ENCODE data around the gene DHX58. TPM values are rescaled to one million over a fixed set of nuclear protein-coding genes. Genes with fewer than 3 reads are reported as not detected.
A peak's percentile ranks its signal among the peaks of the same experiment; 100 is the strongest.

Gene DHX58
- total RNA-seq, 6 donors from 2014 or later, result 15.8 to 56.6 (median 32.6) TPM

DNA sequence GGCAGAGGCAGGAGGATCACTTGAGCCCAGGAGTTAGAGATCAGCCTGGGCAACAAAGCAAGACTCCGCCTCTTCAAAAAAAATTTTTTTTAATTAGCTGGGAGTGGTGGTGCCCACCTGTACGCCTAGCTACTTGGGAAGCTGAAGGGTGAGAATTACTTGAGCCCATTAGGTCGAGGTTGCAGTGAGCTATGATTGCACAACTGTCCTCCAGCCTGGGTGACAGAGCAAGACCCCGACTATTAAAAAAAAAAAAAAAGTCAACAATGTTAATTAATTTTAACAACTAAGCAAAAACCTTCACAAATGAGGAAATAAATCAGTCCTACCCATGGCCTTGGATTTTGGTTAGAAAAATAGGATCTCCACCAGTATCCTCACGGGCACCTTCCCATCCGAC, 5.4 kb downstream of the DHX58 start:
- Histone ChIP-seq H3K27ac (no peak overlapping the region), H3K4me3 (peak overlapping the region in 2 of 4 donors; percentile 30 to 37), H3K27me3 (no peaks in the 10 kb centered on the region), H3K4me1 (peaks cover 9 to 25% (median 17%) of the 10 kb centered on the region in 4 donors), H3K36me3 (peaks cover 0 to 46% (median 20%) of the 10 kb centered on the region in 4 donors), H3K9me3 (no peaks in the 10 kb centered on the region)
- no peak for ATAC-seq (ENCODE audit: low FRiP score in 2 of 2)
- no peak for DNase-seq
- WGBS, 2 donors, result 75 to 78% methylated on average over 6 of the region's 6 CpGs
- TF ChIP-seq, protein P1, sequence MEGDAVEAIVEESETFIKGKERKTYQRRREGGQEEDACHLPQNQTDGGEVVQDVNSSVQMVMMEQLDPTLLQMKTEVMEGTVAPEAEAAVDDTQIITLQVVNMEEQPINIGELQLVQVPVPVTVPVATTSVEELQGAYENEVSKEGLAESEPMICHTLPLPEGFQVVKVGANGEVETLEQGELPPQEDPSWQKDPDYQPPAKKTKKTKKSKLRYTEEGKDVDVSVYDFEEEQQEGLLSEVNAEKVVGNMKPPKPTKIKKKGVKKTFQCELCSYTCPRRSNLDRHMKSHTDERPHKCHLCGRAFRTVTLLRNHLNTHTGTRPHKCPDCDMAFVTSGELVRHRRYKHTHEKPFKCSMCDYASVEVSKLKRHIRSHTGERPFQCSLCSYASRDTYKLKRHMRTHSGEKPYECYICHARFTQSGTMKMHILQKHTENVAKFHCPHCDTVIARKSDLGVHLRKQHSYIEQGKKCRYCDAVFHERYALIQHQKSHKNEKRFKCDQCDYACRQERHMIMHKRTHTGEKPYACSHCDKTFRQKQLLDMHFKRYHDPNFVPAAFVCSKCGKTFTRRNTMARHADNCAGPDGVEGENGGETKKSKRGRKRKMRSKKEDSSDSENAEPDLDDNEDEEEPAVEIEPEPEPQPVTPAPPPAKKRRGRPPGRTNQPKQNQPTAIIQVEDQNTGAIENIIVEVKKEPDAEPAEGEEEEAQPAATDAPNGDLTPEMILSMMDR (IDR thresholded peaks at IDR 0.05), result no peak
- TF ChIP-seq EP300 (IDR thresholded peaks at IDR 0.05), result no peak
- no peak for TF ChIP-seq POLR2AphosphoS5 (IDR thresholded peaks at IDR 0.05)
- TF ChIP-seq POLR2A (IDR thresholded peaks at IDR 0.05), result no peak

DNA sequence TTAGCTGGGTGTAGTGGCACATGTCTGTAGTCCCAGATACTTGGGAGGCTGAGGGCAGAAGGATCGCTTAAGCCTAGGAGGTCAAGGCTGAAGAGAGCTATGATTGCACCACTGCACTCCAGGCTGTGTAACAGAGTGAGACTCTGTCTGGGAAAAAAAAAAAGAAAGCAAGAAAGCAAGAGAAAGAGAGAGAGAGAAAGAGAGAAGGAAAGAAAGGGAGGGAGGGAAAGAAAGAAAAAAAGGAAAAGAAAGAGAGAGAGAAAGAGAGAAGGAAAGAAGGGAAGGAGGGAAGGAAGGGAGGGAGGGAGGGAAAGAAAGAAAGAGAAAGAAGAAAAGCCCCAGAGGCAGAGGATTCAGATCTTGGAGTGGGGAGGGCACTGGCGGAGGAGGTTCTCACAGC, 6.5 kb downstream of the DHX58 start:
- Histone ChIP-seq H3K36me3 (peaks cover 0 to 46% (median 20%) of the 10 kb centered on the region in 4 donors), H3K27ac (no peak overlapping the region), H3K4me1 (peaks cover under 1 to 16% (median 8%) of the 10 kb centered on the region in 4 donors), H3K9me3 (no peaks in the 10 kb centered on the region), H3K27me3 (no peaks in the 10 kb centered on the region), H3K4me3 (no peak overlapping the region)
- 96 to 100% methylated on average over 2 of the region's 2 CpGs for WGBS, 2 donors
- no peak for DNase-seq
- no peak for ATAC-seq (ENCODE audit: low FRiP score in 2 of 2)
- TF ChIP-seq POLR2AphosphoS5 (IDR thresholded peaks at IDR 0.05), result no peak
- TF ChIP-seq, protein P1 (IDR thresholded peaks at IDR 0.05), result no peak
- TF ChIP-seq POLR2A (IDR thresholded peaks at IDR 0.05), result no peak
- TF ChIP-seq EP300 (IDR thresholded peaks at IDR 0.05), result no peak

DNA sequence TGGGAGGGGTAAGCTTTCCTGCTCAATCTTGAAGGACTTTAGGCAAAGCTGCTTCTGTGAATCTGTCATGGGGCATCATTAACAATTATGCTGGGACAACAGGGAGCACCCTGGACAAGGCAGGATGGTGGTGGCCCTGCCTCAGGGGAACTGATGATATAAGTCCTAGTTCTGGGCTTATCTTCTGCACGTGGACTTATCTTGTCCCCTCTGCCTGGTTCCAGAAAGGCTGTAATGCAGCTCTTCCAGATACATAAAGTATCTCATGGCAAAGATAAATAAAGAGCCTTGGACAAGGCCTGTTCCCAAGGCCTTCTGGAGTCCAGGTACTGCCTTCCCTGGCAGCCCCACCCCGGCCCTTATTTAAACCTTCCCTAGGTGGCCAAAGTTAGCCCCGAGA, 8.2 kb downstream of the DHX58 start:
- no peak overlapping the region for H3K4me3 ChIP-seq
- no peak overlapping the region for H3K27ac ChIP-seq
- no peak for DNase-seq
- ATAC-seq (ENCODE audit: low FRiP score in 2 of 2), result no peak
- H3K4me1 ChIP-seq, result peaks cover 0 to 15% (median 6%) of the 10 kb centered on the region in 4 donors
- H3K9me3 ChIP-seq, result no peaks in the 10 kb centered on the region
- TF ChIP-seq POLR2AphosphoS5 (IDR thresholded peaks at IDR 0.05) (no peak), POLR2A (IDR thresholded peaks at IDR 0.05) (no peak), EP300 (IDR thresholded peaks at IDR 0.05) (no peak)
- TF ChIP-seq, protein P1 (IDR thresholded peaks at IDR 0.05), result no peak
- peaks cover 0 to 40% (median 20%) of the 10 kb centered on the region in 4 donors for H3K36me3 ChIP-seq
- WGBS, 2 donors, result 74 to 85% methylated on average over 3 of the region's 3 CpGs
- H3K27me3 ChIP-seq, result no peaks in the 10 kb centered on the region

DNA sequence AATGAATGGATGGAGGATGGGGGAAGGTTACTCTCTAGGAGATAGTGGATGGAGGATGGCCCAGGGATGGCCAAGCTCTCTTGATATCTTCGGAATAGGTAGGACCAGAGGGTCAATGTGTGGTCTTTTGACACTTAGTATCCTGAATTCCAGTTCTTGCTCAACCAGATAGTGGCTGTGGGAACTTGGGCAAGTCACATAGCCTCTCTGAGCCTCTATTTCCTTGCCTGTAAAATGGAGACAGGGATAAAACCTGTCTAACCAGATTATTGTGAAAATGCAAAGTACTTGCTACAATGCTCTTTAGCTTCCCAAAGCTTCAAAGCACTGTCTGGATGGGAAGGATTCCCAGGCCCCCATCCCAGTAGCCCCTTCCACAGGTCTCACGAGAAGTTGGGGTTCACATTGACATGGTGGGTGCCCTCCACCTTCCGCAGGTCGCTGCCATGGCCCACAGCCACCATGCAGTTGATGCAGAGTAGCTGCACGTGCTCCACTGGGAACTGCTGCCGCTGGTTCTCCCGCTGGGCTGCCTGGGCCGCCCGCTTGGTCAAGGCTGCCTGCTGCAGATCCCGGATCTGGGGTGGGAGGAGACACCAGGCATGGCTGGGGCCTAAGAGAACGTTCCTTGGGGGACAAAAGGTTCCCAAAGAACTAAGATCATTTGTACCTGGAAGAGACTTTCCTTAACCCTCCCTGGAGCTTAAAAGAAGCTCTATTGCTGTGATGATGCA, 9.1 kb downstream of the DHX58 start:
- H3K4me3 ChIP-seq, result no peak overlapping the region
- DNase-seq (no peak), ATAC-seq (ENCODE audit: low FRiP score in 2 of 2) (no peak)
- H3K4me1 ChIP-seq, result peaks cover under 1 to 17% (median 8%) of the 10 kb centered on the region in 4 donors
- H3K27me3 ChIP-seq, result peaks cover 0 to under 1% (median 0%) of the 10 kb centered on the region in 4 donors
- 81 to 88% methylated on average over 6 to 7 of the region's 11 CpGs for WGBS, 2 donors
- H3K9me3 ChIP-seq, result no peaks in the 10 kb centered on the region
- H3K27ac ChIP-seq, result no peak overlapping the region
- TF ChIP-seq POLR2A (IDR thresholded peaks at IDR 0.05) (no peak), EP300 (IDR thresholded peaks at IDR 0.05) (no peak), POLR2AphosphoS5 (IDR thresholded peaks at IDR 0.05) (no peak)
- TF ChIP-seq, protein P1 (IDR thresholded peaks at IDR 0.05), result no peak
- peaks cover 0 to 31% (median 15%) of the 10 kb centered on the region in 4 donors for H3K36me3 ChIP-seq
